ENCODE results near the gene NEUROD6. TPM values are rescaled to one million over a fixed set of nuclear protein-coding genes. Genes with fewer than 3 reads are reported as not detected.

Gene NEUROD6
- total RNA-seq, 1 donor = not detected

- TF ChIP-seq CTCF (IDR thresholded peaks at IDR 0.05; ENCODE audit: insufficient read depth, low read length) = no peak
- H3K4me3 ChIP-seq (ENCODE audit: low read depth, low read length) = no peak overlapping the region
- DNase-seq (ENCODE audit: low read depth) = no peak
Measured at GRCh38 chr7:31290601-31291000, 49.9 kb downstream of the NEUROD6 start.

Small RNA genes lying within 50 kb of the gene (small RNA-seq; reads per million reads assigned to genes)
- not detected for gene AC006380.1

Other genes with a start within 250 kb of the NEUROD6 start
- not detected in 2 replicates for gene ITPRID1, start 173.4 kb upstream of the NEUROD6 start, total RNA-seq (ENCODE audit: low replicate concordance)

Data from fibroblast of the aortic adventitia (primary cell).